ENCODE measurements around the gene ANGPTL4.
"Not testable (repeated sequence)": the region's sequence is repeated elsewhere in the genome, so short reads cannot be mapped to it uniquely, and the experiment has no call there.

ANGPTL4 gene

GRCh38 chr19:8334458-8335342 lies 29.3 kb upstream of the ANGPTL4 start:
- DNase-seq (ENCODE audit: low spot score): peak; percentile 73

DNA sequence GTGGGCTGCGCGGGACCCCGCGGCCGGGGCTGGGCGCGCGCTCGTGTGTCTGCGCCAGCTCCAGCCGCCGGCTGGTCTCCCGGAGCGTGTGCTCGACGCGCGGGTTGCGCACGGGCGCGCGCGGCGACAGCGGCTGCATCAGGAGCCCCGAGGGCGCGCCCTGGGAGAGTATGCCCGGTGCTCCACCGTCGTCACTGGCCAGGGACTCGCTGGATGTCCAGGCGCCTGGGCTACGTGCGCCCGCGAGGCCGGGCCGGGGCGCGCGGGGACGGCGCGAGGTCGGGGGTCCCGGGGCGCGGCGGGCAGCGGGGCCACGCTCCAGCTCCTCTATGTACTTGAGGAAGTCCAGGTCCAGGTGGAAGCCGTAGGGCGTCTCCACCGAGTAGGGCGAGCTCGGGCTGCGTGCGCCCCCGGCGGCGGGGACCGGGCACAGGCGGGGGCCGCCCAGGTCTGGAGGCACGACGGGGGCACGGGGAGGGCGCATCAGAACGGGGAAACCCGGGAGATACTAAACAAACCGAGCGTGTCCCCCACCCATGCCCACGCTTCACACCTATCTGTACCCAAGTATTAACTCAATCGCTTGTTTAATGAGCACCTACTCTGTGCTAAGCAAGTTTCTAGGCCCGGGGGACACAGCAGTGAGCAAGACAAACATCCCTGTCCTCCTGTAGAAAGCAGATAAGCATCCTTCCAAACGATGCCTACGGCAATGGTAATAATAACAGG lies 28.4 kb upstream of the ANGPTL4 start:
- no peak for DNase-seq (ENCODE audit: low spot score)

DNA sequence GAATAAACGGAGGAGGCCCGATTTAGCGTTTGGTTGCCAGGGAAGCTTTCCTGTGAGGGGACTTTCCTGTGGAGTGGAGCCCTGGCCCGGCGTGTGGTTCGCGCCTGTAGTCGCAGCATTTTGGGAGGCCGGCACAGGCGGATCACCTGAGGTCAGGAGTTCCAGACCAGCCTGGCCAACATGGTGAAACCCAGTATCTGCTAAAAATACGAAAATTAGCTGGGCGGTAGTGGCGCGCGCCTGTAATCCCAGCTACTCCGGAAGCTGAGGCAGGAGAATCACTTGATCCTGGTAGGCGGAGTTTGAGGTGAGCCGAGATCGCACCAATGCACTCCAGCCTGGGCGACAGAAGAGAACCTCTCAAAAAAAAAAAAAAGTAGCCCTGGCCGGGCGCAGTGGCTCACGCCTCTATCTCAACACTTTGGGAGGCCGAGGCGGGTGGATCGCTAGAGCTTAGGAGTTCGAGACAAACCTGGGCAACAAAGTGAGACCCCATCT lies 27.8 kb upstream of the ANGPTL4 start:
- no peak for DNase-seq (ENCODE audit: low spot score)

- no peak for DNase-seq (ENCODE audit: low spot score)
Observed at GRCh38 chr19:8336660-8337059, 27.3 kb upstream of the ANGPTL4 start.

- no peak for DNase-seq (ENCODE audit: low spot score)
Observed at GRCh38 chr19:8337728-8338127, 26.2 kb upstream of the ANGPTL4 start.

DNA sequence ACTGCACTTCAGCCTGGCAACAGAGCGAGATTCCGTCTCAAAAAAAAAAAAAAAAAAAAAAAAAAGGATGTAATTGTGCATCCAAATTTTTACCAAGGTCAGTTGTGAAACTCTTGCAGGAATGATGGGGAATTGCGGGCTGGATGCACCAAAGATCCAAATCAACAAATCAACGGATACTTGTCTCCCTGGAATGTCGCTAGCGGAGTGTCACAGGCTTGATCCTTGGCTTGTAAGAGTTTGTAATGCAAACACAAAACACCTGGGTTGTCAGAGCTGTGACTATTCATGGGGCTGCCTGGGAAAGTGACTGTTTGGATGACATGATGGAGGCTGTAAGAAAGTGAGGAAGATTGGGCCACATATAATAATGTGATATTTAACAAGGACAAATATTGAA lies 25.1 kb upstream of the ANGPTL4 start:
- DNase-seq (ENCODE audit: low spot score): no peak

- no peak for DNase-seq (ENCODE audit: low spot score)
Observed at GRCh38 chr19:8340341-8341096, 23.4 kb upstream of the ANGPTL4 start.

DNA sequence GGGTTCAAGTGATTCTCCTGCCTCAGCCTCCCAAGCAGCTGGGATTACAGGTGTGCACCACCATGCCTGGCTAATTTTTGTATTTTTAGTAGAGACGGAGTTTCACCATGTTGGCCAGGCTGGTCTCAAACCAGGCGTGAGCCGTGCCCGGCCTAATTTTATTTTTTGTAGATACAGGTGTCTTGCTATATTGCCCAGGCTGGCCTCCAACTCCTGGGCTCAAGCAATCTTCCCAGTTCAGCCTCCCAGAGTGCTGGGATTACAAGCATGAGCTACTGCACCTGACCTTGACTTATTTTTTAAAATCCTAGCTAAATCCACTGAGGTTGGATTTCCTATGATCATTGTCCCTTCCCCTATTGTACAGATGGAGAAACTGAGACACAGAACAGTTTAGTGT lies 22.5 kb upstream of the ANGPTL4 start:
- DNase-seq (ENCODE audit: low spot score): not testable (repeated sequence)

DNA sequence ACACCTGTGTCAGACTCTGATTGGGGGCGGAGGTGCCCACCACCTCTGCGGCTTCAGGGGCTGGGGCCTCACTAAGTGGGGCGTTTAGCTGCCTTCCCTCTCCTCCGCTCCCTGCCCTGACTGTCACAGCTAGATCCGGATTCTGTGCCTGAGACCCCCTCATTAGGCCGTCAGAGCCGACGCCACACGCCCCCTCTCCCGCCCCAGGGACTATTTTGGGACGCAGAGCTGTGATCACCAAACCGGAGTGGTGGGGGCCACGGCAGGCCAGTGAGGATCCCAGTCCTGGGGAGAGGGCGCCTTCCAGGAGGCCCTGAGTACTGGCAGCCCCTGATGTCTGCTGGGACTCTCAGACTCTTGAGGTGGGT lies 21.7 kb upstream of the ANGPTL4 start:
- no peak for DNase-seq (ENCODE audit: low spot score)

DNA sequence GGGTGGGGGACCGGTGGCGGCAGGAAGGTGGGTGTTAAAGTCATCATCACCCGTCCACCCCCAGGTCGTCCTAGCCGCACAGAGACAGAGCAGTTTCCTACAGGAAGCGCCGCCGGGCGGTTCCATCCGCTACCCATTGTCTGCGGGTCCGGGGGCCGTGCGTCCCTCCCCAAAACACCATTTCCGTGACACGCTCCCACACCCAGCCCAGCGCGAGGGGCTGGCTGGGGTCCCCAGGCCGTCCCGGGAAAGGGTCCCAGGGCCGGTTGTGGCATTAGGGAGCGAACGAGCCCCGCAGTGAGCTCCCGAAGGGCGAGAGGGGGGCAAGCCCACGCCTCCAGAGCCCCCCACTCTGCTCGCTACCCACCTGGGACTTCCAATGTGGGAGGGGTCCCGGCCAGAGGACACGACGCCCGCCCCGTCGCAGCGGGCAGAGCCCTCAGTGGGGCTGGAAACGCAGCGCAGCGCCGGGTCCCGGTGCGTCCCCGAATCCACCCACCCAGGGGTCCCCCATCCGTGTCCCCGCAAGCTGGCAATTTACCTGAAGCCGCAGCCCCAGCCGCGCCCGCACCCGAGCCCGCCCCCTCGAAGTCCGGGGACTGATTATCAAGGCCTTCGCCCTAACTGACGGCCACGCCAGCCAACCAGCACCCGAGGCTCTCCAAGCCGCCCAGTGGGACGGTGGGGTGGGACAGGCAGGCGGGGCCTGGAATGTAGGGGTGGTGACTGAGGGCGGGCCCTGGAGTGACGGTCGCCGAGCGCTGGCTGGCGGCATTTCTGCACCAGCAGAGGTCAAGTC lies 21.1 kb upstream of the ANGPTL4 start, which contains the start of gene KANK3:
TSS of gene KANK3 (minus strand) at position 579 of the 799 bp plus-strand sequence. CDS start 5,434 bp downstream, outside the sequence.
- peak; percentile 90 for DNase-seq (ENCODE audit: low spot score)

DNA sequence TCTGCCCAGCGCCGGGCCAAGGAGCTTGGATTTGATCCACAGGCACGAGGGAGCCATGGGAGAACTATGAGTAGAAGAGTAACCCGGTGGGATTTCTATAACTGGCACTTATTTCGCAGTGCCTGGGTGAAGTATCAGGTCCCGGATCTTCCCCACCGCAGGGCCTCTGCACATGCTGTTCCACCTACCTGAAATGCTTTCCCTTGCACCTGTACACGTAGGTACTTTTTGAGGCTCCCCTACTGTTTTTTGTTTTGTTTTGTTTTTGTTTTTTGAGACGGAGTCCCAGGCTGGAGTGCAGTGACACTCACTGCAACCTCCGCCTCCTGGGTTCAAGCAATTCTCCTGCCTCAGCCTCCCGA lies 20.5 kb upstream of the ANGPTL4 start:
- no peak for DNase-seq (ENCODE audit: low spot score)

GRCh38 chr19:8349629-8350372 lies 14.2 kb upstream of the ANGPTL4 start:
- DNase-seq (ENCODE audit: low spot score): not testable (repeated sequence)

- DNase-seq (ENCODE audit: low spot score): no peak
Observed at GRCh38 chr19:8352134-8352827, 11.7 kb upstream of the ANGPTL4 start.

- not testable (repeated sequence) for DNase-seq (ENCODE audit: low spot score)
Observed at GRCh38 chr19:8352845-8353244, 11.1 kb upstream of the ANGPTL4 start.

DNA sequence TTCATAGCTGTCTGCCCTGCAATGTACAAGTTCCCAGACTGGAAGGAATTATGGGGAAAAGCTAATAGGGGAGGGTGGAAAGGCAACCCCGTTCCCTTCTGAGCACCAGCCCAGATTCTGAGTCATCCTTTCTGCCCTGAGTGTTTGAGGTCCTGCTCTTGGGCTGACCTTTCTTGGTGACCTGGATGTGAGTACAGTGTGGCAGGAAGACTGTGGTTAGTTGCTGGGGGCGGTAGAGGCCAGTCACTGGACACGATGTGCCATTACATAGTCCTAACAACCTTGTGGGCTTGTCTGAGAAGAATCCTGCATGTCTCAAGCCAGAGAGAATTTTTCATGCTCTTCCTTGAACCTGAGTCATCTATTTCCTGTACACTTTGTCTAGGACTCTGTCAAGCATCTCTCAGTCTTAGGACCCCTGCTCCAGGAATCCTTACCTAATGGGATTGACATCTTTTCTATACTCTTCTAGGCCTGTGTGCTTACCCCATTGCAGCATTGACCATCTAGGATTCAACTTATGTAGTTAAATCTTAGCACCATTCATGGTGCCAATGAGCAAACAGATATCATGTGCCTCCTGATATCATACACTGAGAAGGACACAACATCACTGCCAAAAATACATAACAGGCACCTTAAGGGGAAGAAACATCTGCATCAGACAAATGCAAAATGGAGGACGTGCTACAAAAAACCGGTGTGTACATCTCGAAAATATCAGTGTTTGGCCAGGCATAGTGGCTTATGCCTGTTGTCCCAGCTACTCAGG lies 8.1 kb upstream of the ANGPTL4 start:
- peak; percentile 79 for DNase-seq (ENCODE audit: low spot score)

DNA sequence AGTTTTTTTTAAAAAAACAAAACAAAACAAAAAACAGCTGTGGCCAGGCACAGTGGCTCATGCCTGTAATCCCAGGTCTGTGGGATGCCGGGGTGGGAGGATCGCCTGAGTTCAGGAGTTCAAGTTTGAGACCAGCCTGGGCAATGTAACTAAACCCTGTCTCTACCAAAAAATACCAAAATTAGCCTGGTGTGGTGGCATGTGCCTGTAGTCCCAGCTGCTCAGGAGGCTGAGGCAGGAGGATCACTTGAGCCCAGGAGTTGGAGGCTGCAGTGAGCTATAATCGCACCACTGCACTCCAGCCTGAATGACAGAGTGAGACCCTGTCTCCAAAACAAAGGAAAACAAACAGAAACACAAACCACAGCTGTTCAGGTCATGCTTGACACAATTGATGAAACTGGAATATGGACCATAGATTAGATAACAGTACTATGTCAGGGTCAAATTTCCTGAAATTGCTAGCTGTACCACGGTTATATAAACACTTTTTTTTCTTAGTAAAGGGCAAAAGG lies 6.9 kb upstream of the ANGPTL4 start:
- DNase-seq (ENCODE audit: low spot score): no peak

DNA sequence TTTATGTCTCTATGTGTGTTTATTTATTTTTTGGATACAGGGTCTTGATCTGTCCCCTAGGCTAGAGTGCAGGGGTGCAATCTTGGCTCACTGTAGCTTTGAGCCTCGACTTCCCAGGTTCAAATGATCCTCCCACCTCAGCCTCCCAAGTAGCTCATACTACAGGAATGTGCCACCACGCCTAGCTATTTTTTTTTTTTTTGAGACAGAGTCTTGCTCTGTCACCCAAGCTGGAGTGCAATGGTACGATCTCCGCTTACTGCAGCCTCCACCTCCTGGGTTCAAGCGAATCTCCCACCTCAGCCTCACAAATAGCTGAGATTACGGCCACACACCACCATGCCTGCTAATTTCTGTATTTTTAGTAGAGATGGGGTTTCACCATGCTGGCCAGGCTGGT lies 5.0 kb upstream of the ANGPTL4 start:
- no peak for DNase-seq (ENCODE audit: low spot score)

DNA sequence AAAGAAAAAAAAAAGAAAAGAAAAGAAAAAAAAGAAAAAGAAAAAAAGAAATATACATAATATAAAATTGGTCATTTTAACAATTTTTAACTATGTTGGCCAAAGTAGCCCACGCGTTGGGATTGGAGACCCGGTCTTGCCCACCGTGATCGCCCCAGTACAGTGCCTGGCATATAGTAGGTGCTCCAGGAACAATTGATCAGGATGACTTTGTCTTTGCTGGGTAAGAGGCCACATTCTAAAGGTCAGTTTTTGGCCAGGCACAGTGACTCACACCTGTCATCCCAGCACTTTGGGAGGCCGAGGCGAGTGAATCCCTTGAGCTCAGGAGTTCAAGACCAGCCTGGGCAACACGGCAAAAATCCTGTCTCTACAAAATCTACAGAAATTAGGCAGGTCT lies 3.8 kb upstream of the ANGPTL4 start:
- DNase-seq (ENCODE audit: low spot score): no peak
